MCF 10A (cell line): ENCODE data around the gene LRRC8A. TPM values are rescaled to one million over a fixed set of nuclear protein-coding genes. Genes with fewer than 3 reads are reported as not detected.

Source experiments
- BruUV-seq: library from RNA; stranded (reverse); fragments of 400-500 nt; replicated peaks from 2 replicates; lab custom pipeline; 2021; lab: Mats Ljungman, UMichigan
- CTCF ChIA-PET: fragments of 300-600 bp; sonication (Branson Sonifier 250); formaldehyde crosslinking; extraction: SDS; loops from one replicate; lab custom pipeline; 2021; ENCODE audit warnings: antibody characterized with exemption, inconsistent platforms; lab: Yijun Ruan, JAX
- POLR2A ChIA-PET: fragments of 300-600, 350-650 bp; sonication (Branson Sonifier 250); formaldehyde crosslinking; extraction: SDS; loops from one replicate; lab custom pipeline; 2020; ENCODE audit warnings: antibody characterized with exemption, inconsistent platforms; lab: Yijun Ruan, JAX
- DNase-seq: peaks from one replicate; pipeline ENCODE4 v3.0.0-alpha.2; 2018; ENCODE audit not compliant: unreplicated experiment
- H3K27ac Mint-ChIP-seq: one replicate; pipeline ENCODE4 v1.8.0; 2022; ENCODE audit warnings: mild to moderate bottlenecking, low read depth, mixed read lengths; ENCODE audit not compliant: unreplicated experiment
- H3K27me3 Mint-ChIP-seq: one replicate; pipeline ENCODE4 v1.8.0; 2022; ENCODE audit warnings: mixed read lengths; ENCODE audit not compliant: insufficient read depth, unreplicated experiment
- H3K36me3 Mint-ChIP-seq: one replicate; pipeline ENCODE4 v1.8.0; 2022; ENCODE audit warnings: mild to moderate bottlenecking, moderate library complexity, mixed read lengths; ENCODE audit not compliant: insufficient read depth, unreplicated experiment
- H3K4me1 Mint-ChIP-seq: one replicate; pipeline ENCODE4 v1.8.0; 2022; ENCODE audit warnings: mixed read lengths; ENCODE audit not compliant: insufficient read depth, unreplicated experiment
- H3K4me3 Mint-ChIP-seq: one replicate; pipeline ENCODE4 v1.8.0; 2022; ENCODE audit warnings: mild to moderate bottlenecking, moderate library complexity, mixed read lengths; ENCODE audit not compliant: unreplicated experiment
- H3K9me3 Mint-ChIP-seq: one replicate; pipeline ENCODE4 v1.8.0; 2022; ENCODE audit warnings: mixed read lengths; ENCODE audit not compliant: unreplicated experiment
- CTCF ChIP-seq: fragments of 200-600 bp; IDR thresholded peaks from one replicate; pipeline ENCODE4 v1.8.0; 2022; ENCODE audit warnings: antibody characterized with exemption, mild to moderate bottlenecking; ENCODE audit not compliant: unreplicated experiment
- intact Hi-C: fragments of 100-400 bp; cut with micrococcal nuclease; formaldehyde crosslinking; loops from 2 replicates; pipeline ENCODE4 v1.14.1; 2022
- total RNA-seq: library from RNA; stranded (reverse); gene quantifications from 2 replicates; pipeline ENCODE4 v1.2.3, GENCODE V29; 2022

The LRRC8A gene
- total RNA-seq, 1 experiment from 2014 or later: 30.9 TPM

GRCh38 chr9:128892221-128892921 lies 10.4 kb downstream of the LRRC8A start:
- intact Hi-C loops: loop anchor here (5.0 kb wide), 1 partner anchor 35 kb away; no protein-coding TSS in a partner anchor
- BruUV-seq: no TSS peak
- DNase-seq: peak; percentile 97
- Mint-ChIP-seq H3K9me3 (no peaks in the 10 kb centered on the region), H3K4me1 (peaks cover 20% of the 10 kb centered on the region), H3K27ac (peak overlapping the region; percentile 69), H3K36me3 (peaks cover 48% of the 10 kb centered on the region), H3K27me3 (no peaks in the 10 kb centered on the region), H3K4me3 (peak overlapping the region; percentile 21)
- CTCF ChIA-PET: interaction anchor here (0.5 to 1.6 kb wide), 9 partner anchors 29 to 846 kb away, joined by 3 to 5 read pairs (median 3); no protein-coding TSS in a partner anchor
- TF ChIP-seq CTCF: no peak
- POLR2A ChIA-PET: interaction anchor here (0.7 to 4.4 kb wide), 9 partner anchors 9 to 208 kb away, joined by 3 to 48 read pairs (median 7); partner anchors contain the start of genes KYAT1 and LRRC8A

GRCh38 chr9:128893354-128893753 lies 11.4 kb downstream of the LRRC8A start:
- ChIA-PET POLR2A (interaction anchor here (0.6 to 4.4 kb wide), 5 partner anchors 8 to 27 kb away, joined by 3 to 40 read pairs (median 7); no protein-coding TSS in a partner anchor), CTCF (interaction anchor here (1.2 to 1.8 kb wide), 2 partner anchors 9 to 35 kb away, joined by 3 to 11 read pairs; no protein-coding TSS in a partner anchor)
- Mint-ChIP-seq H3K27ac (peak overlapping the region; percentile 69), H3K9me3 (no peaks in the 10 kb centered on the region), H3K4me3 (peak overlapping the region; percentile 21), H3K27me3 (no peaks in the 10 kb centered on the region), H3K36me3 (peaks cover 54% of the 10 kb centered on the region), H3K4me1 (peaks cover 20% of the 10 kb centered on the region)
- no TSS peak for BruUV-seq
- intact Hi-C loops: loop anchor here (5.0 kb wide), 1 partner anchor 34 kb away; no protein-coding TSS in a partner anchor
- no peak for TF ChIP-seq CTCF
- no peak for DNase-seq

GRCh38 chr9:128894764-128895163 lies 12.8 kb downstream of the LRRC8A start:
- H3K36me3 Mint-ChIP-seq: peaks cover 43% of the 10 kb centered on the region
- intact Hi-C loops: loop anchor here (5.0 kb wide), 1 partner anchor 33 kb away; no protein-coding TSS in a partner anchor
- POLR2A ChIA-PET: interaction anchor here (0.6 to 2.2 kb wide), 3 partner anchors 9 to 210 kb away, joined by 3 to 10 read pairs (median 4); partner anchors contain the start of genes KYAT1 and LRRC8A
- H3K27ac Mint-ChIP-seq: no peak overlapping the region
- no peaks in the 10 kb centered on the region for H3K27me3 Mint-ChIP-seq
- CTCF ChIA-PET: interaction anchor here (1.1 to 1.3 kb wide), 2 partner anchors 33 to 43 kb away, joined by 3 read pairs; no protein-coding TSS in a partner anchor
- no peak for DNase-seq
- H3K4me1 Mint-ChIP-seq: peaks cover 21% of the 10 kb centered on the region
- no peak for TF ChIP-seq CTCF
- no TSS peak for BruUV-seq
- H3K9me3 Mint-ChIP-seq: no peaks in the 10 kb centered on the region
- no peak overlapping the region for H3K4me3 Mint-ChIP-seq

- peaks cover 38% of the 10 kb centered on the region for H3K36me3 Mint-ChIP-seq
- no peaks in the 10 kb centered on the region for H3K27me3 Mint-ChIP-seq
- H3K9me3 Mint-ChIP-seq: no peaks in the 10 kb centered on the region
- H3K4me3 Mint-ChIP-seq: no peak overlapping the region
- CTCF ChIA-PET: interaction anchor here (0.6 to 1.3 kb wide), 3 partner anchors 33 to 1548 kb away, joined by 3 read pairs; no protein-coding TSS in a partner anchor
- POLR2A ChIA-PET: interaction anchor here (0.6 to 2.2 kb wide), 3 partner anchors 14 to 211 kb away, joined by 3 to 10 read pairs (median 3); partner anchors contain the start of genes KYAT1 and LRRC8A
- no peak for DNase-seq
- intact Hi-C loops: no loop called here
- no peak for TF ChIP-seq CTCF
- no peak overlapping the region for H3K27ac Mint-ChIP-seq
- H3K4me1 Mint-ChIP-seq: peaks cover 19% of the 10 kb centered on the region
- no TSS peak for BruUV-seq
Observed at GRCh38 chr9:128895556-128895955, 13.6 kb downstream of the LRRC8A start.
